Measurements from ENCODE around the gene NPAS2. TPM values are rescaled to one million over a fixed set of nuclear protein-coding genes. Genes with fewer than 3 reads are reported as not detected.

Gene NPAS2
- total RNA-seq, 2 experiments from 2014 or later, result 4.2 to 4.9 TPM

DNA sequence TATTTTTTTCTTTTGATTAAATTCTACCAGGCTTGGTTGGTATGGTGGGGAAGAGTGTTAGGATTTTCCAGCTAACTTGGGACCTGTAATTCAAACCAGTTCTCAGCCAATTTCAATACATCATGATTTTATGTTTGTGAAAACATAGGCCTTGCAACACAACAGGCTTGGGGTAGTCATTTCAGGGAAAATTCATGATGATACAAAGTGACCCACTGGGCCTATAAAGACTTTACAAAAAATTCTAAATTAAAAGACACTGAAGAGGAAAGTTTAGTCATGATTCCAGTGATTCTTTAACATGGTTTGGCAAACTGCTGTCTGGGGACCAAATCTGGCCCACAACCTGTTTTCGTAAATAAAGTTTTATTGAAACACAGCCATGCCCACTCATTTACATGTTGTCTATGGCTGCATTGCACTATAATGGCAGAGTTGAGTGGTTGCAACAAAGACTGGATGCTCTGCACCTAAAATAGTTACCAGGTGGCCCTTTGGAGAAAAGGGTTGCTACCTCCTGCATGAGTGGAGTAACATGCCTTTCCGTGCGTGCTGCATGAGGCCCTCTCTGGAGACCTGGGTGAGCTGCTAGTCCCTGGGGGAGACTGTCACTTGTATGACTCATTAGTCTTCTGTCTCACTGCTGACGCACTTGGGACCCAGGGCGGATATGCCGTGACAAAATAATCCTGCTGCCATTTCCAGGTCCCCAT lies 73.6 kb downstream of the NPAS2 start:
- Mint-ChIP-seq H3K4me3 (no peak overlapping the region), H3K9me3 (peaks cover 6% of the 10 kb centered on the region), H3K27ac (no peak overlapping the region), H3K27me3 (peaks cover 2% of the 10 kb centered on the region), H3K4me1 (no peaks in the 10 kb centered on the region), H3K36me3 (peaks cover 1% of the 10 kb centered on the region)
- no peak for DNase-seq
- POLR2A ChIA-PET, result no interaction called here
- ATAC-seq (ENCODE audit: low read depth), result no peak

DNA sequence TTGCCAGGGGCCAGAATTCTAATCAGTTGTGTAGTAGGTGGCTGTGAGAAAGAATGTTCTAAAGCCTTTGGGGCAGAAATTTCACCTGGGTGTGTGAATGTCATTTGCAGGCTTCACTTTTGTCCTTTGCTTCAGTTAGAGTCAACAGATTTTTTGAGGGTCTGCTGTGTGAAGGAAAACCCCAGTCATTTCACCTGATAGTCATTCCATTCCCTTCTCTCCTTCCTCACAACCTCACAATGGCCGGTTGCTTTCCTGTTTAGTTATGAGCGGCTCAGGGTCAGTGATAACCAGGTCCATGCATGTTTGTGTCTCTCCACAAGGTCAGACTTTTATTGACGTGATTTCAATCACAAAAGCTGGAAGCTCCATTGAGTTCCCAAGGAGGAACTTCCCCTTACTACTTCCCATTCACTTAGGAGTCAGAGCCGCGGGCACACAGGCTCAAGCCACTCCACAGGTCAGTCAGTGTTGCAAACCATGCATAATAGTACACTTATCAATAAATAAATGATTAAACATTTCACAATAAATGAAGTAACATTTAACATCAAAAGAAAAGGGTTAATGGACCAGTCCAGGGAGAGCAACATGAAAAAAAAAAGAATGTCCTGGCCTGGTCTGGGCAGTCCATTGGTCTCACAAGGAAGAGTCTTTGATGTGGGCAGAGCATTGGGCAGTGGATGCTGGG lies 74.3 kb downstream of the NPAS2 start:
- Mint-ChIP-seq H3K4me1 (no peaks in the 10 kb centered on the region), H3K9me3 (peaks cover 6% of the 10 kb centered on the region), H3K27me3 (peaks cover 2% of the 10 kb centered on the region), H3K36me3 (peaks cover 1% of the 10 kb centered on the region), H3K27ac (no peak overlapping the region), H3K4me3 (no peak overlapping the region)
- DNase-seq (no peak), ATAC-seq (ENCODE audit: low read depth) (no peak)
- POLR2A ChIA-PET, result no interaction called here

DNA sequence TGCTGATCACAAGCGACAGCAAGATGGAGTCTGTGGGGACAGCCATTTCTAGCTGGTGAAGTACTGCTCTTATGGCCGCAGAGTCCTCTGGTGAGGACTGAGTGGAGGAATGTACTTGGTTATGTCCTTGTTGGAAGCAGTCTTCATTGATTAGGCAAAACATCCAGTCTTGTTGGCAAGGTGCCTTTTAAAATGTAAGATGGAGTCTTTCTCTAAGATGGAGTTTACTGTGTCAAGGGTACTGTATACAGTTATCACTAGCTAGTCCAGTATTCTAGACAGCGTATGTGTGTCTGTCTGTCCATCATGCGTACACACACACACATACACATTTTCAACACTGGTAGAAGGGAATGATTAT lies 74.8 kb downstream of the NPAS2 start:
- POLR2A ChIA-PET, result no interaction called here
- Mint-ChIP-seq H3K27ac (no peak overlapping the region), H3K36me3 (peaks cover 1% of the 10 kb centered on the region), H3K4me3 (no peak overlapping the region), H3K27me3 (peaks cover 2% of the 10 kb centered on the region), H3K9me3 (peaks cover 6% of the 10 kb centered on the region), H3K4me1 (no peaks in the 10 kb centered on the region)
- no peak for DNase-seq
- ATAC-seq (ENCODE audit: low read depth), result no peak

DNA sequence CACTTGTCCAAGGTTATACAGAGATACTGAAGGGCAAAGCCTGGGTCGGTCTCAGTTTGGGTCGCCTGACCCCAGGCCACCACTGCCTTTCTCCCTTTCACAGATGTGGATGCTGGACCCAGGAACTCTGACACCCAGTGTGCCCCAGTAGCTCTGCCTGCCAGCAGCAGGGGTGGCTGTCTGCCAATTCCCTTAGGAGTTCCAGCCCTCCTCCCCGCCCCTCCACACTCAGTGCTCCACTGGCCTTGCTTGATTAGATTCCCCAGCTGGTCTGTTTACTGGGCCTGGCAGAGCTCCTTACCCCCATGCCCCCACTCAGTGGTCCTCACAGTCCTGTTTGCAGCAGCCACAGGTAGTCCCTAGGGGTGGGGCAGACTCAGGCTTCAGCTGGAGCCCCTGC lies 75.5 kb downstream of the NPAS2 start:
- Mint-ChIP-seq H3K4me3 (no peak overlapping the region), H3K27ac (no peak overlapping the region), H3K4me1 (no peaks in the 10 kb centered on the region), H3K27me3 (peaks cover 2% of the 10 kb centered on the region), H3K9me3 (peaks cover 6% of the 10 kb centered on the region), H3K36me3 (peaks cover 1% of the 10 kb centered on the region)
- DNase-seq (no peak), ATAC-seq (ENCODE audit: low read depth) (no peak)
- POLR2A ChIA-PET, result no interaction called here

DNA sequence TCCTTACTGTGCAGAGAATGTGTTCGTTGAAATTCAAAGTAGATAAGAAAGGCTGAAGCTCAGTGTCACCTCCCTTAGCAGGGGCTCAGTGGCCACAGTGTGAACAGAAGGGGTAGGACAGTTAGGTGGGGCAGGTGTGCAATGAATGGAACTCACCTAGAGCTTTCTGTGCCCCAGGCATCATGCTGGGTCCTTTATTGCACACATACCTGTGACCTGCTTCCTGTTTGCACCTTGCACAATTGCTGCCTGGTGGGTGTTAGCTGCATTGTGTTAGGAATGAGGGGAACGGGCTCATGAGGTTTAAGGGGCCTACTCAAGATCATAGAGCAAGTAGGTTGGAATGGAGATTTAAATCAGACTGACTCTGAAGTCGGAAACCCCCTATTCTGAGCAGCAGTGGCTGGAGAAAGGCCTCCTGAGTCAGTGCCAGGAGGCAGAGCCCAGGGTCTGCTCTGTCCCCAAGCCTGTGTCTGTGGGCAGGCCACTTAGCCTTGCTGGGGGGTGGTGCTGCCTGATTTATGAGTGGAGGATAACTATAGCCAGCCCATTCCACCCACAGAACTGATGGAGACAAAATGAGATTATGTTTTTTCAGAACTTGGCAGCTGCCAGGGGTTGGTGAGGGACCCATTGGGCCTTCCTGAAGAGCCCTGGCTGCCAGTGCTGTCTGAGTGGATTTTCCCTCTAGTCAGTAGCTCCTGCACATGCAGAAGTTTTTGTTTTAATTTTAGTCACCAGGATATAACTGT lies 76.2 kb downstream of the NPAS2 start:
- POLR2A ChIA-PET, result no interaction called here
- Mint-ChIP-seq H3K4me3 (no peak overlapping the region), H3K27me3 (peaks cover 2% of the 10 kb centered on the region), H3K36me3 (peaks cover 1% of the 10 kb centered on the region), H3K27ac (no peak overlapping the region), H3K4me1 (no peaks in the 10 kb centered on the region), H3K9me3 (peaks cover 7% of the 10 kb centered on the region)
- ATAC-seq (ENCODE audit: low read depth) (no peak), DNase-seq (no peak)

DNA sequence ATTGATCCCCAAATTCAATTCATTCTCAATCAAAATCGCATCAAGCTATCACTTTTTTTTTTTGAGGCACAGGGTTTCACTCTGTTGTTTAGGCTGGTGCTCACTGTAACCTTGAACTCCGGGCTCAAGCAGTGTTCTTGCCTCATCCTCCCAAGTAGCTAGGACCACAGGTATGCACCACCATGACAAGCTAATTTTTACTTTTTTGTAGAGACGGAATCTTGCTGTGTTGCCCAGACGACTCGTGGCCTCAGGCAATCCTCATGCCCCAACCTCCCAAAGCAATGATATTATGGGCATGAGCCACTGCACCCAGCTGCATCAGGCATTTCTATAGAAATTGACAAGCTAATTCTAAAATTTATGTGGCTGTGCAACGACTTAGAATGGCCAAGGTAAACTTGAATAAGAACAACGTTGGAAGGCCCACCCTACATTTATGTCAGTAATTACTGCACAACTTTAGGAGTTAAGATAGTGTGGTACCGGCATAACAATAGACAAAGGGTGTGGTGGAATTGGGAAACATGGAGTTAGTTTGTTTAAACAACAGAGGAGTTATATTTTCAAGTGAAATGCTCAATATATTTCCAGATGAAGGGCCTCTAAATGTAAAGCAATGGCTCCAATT lies 78.2 kb downstream of the NPAS2 start:
- no peak for ATAC-seq (ENCODE audit: low read depth)
- Mint-ChIP-seq H3K36me3 (peaks cover 1% of the 10 kb centered on the region), H3K9me3 (peaks cover 7% of the 10 kb centered on the region)

DNA sequence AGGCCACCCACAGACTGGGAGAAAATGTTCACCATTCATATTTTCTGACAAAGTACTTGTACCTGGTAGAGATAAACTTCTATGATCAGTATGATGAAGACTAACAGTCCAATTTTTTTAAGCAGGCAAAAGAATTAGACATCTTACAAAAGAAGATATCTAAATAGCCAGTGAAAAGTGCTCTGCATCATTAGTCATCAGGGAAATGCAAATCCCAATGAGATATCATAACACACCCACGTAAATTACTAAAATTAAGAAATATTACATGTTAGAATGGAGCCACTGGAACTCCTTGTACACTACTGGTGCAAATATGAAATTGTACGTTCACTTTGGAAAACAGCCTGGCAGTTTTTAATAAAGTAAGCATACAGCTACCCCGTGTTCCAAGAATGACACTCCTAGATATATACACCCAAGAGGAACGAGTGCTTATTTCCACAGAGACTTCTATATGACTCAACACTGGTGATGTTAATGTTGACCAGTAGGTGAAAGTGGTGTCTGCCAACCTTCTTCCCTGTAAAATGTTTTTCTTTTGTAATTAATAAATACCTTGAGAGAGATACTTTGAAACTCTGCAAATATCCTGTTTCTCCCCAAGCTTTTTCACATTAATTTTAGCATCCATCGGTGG lies 80.3 kb downstream of the NPAS2 start:
- ATAC-seq (ENCODE audit: low read depth), result no peak
- Mint-ChIP-seq H3K36me3 (peaks cover 1% of the 10 kb centered on the region), H3K27ac (no peak overlapping the region), H3K4me3 (no peak overlapping the region), H3K4me1 (peaks cover 2% of the 10 kb centered on the region), H3K9me3 (peaks cover 7% of the 10 kb centered on the region), H3K27me3 (peaks cover 2% of the 10 kb centered on the region)
- no peak for DNase-seq
- POLR2A ChIA-PET, result no interaction called here

More for the DNA sequence above, 78.2 kb downstream of the NPAS2 start:
- Mint-ChIP-seq H3K4me1 (no peaks in the 10 kb centered on the region), H3K27ac (no peak overlapping the region), H3K27me3 (peaks cover 2% of the 10 kb centered on the region), H3K4me3 (no peak overlapping the region)
- DNase-seq, result no peak
- POLR2A ChIA-PET, result no interaction called here

DNA sequence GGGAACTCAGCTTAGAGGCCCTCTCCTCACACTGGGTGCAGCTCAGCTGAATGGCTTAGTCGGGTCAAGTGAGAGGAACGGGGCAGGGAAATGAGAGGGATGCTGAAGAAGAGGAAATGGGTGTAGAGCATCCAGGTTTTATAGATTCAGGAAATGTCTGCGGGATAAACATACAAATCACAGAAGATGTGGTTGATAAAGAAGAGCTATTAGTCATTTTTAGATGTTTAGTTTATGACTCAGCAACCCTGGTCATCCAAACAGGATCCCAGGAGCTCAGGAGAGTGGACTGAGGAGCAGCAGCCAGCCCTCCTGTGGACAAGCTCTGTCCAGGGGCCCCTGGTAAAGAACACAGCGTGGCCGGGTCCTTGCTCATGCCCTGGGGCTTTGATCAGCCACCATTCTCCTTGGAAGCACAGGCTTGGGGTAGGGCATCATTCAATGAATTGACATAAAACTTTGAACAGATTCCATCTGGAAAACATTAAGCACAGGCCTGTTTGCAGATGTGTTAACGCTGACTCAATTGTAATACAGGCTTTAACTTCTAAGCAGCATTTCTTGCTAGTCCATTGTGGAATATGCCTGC lies 83.0 kb downstream of the NPAS2 start:
- ATAC-seq (ENCODE audit: low read depth) (no peak), DNase-seq (no peak)
- Mint-ChIP-seq H3K27ac (no peak overlapping the region), H3K27me3 (peaks cover 6% of the 10 kb centered on the region), H3K4me3 (no peak overlapping the region), H3K4me1 (peaks cover 6% of the 10 kb centered on the region), H3K36me3 (no peaks in the 10 kb centered on the region), H3K9me3 (peaks cover 1% of the 10 kb centered on the region)
- POLR2A ChIA-PET, result no interaction called here

DNA sequence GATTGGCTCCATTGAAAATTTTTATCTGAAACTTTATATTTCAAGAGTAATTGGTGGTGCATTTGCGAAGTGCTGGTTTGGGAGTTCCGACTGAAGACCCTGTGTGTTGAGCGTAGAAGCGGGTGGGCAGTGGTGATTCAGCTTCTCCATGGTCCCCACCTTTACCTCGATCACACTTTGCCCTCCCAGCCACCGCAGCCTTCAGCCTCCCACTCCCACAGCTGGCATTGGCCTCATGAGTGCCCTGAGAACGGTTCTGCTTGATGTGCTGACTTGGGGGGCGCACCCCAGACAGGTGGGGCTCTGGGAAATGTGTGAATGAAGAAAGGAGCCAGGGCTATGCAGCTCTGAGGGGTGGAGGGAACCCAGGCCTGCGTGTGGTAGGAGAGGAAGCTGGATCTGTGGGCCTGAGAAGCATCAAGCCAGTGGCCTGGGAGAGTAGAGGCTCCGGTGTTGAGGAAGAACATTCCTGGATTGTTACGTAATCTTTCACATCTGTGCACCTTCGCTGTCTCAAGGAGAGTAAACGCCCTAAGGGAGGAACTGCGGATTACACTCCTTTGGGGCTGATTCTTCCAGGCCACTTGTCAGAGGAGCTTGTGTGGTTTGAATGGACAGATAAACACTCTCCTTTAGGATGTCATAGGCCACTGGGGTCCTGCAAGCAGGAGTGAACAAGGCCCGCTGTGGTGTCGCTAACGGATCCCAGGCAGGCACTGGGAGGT lies 83.8 kb downstream of the NPAS2 start:
- Mint-ChIP-seq H3K9me3 (peaks cover 1% of the 10 kb centered on the region), H3K27ac (no peak overlapping the region)
- DNase-seq, result no peak

DNA sequence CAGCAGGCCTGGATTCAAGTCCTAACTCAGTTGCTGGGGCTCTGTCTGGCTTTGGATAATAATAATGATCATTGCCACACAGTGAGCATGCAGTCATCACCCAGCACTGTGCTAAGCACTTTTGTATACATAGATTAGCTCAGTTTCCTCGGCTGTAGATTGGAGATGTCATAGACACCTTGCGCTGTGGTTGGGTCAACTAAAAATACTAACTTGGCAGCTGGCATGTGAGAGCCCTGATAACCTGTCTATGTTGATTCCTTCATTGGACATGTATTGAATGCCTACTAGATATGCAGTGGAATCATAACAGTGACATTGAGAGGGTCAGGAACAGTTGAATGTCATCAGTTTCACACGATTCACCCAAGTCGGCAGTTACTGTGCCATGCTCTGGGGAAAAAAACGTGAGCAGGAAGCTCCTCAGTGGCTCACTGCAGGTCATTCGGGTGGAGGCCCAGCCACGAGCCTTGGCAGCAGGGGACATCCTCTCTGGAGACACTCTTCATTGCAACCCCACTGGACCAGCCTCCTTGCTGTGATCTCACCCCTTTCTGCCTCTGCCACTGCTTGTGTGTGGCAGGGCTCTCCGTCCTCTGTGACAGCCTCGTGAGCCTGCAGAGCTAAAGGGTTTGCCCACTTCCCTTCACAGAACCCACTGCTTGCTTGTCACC lies 85.3 kb downstream of the NPAS2 start:
- H3K27me3 Mint-ChIP-seq, result peaks cover 6% of the 10 kb centered on the region
- no peak overlapping the region for H3K4me3 Mint-ChIP-seq
- H3K27ac Mint-ChIP-seq, result no peak overlapping the region
- peaks cover 1% of the 10 kb centered on the region for H3K9me3 Mint-ChIP-seq
- peaks cover 7% of the 10 kb centered on the region for H3K4me1 Mint-ChIP-seq
- no peak for DNase-seq
- H3K36me3 Mint-ChIP-seq, result no peaks in the 10 kb centered on the region
- POLR2A ChIA-PET, result no interaction called here
- ATAC-seq (ENCODE audit: low read depth), result no peak

More for the DNA sequence above, 83.8 kb downstream of the NPAS2 start:
- H3K27me3 Mint-ChIP-seq, result peaks cover 6% of the 10 kb centered on the region
- no peaks in the 10 kb centered on the region for H3K36me3 Mint-ChIP-seq
- H3K4me3 Mint-ChIP-seq, result no peak overlapping the region
- ATAC-seq (ENCODE audit: low read depth), result no peak
- H3K4me1 Mint-ChIP-seq, result peaks cover 7% of the 10 kb centered on the region
- POLR2A ChIA-PET, result no interaction called here

DNA sequence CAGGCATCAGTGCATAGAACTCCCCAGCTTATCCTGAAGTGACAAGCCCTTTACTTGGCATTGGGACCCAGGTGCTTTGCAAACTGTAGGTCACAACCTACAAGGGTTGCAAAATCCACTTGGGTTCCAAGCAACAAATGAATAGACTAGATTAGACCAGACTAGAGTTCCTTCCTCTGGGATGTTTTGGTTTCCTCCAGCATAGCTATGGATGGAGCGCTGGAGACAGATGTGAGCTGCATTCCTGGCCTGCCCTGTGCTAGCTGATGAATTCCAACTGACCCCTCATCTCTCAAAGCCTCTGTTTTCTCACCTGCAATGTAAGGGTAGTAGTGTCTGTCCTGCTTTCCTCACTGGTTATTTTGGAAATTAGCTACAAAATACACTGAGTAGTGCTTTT lies 86.2 kb downstream of the NPAS2 start:
- ATAC-seq (ENCODE audit: low read depth) (no peak), DNase-seq (no peak)
- POLR2A ChIA-PET, result no interaction called here
- Mint-ChIP-seq H3K9me3 (no peaks in the 10 kb centered on the region), H3K27me3 (peaks cover 6% of the 10 kb centered on the region), H3K4me3 (no peak overlapping the region), H3K4me1 (peaks cover 7% of the 10 kb centered on the region), H3K36me3 (no peaks in the 10 kb centered on the region), H3K27ac (no peak overlapping the region)

DNA sequence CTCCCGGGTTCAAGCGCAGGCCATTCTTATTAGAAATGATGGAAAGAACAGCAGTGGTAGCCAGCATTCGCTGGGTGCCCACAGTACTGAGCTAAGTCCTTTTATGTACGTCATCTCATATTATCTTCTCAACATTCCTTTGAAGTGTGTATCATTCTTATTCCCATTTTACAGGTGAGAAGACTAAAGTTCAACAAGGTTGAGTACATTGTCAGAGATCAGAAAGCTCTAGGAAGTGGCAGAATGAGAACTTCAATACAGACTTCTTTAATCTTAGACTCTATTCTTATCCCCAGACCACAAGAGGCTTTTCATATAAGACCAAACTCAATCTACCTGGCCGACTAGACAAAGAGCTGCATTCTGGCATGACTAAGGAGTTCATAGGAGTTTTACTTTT lies 86.7 kb downstream of the NPAS2 start:
- no peak for ATAC-seq (ENCODE audit: low read depth)
- Mint-ChIP-seq H3K36me3 (no peaks in the 10 kb centered on the region), H3K27me3 (peaks cover 6% of the 10 kb centered on the region), H3K27ac (no peak overlapping the region), H3K9me3 (no peaks in the 10 kb centered on the region), H3K4me1 (peaks cover 7% of the 10 kb centered on the region), H3K4me3 (no peak overlapping the region)
- no peak for DNase-seq
- POLR2A ChIA-PET, result no interaction called here
